ENCODE data around the gene HEBP2. TPM values are rescaled to one million over a fixed set of nuclear protein-coding genes. Genes with fewer than 3 reads are reported as not detected.

The HEBP2 gene
- total and polyA plus RNA-seq, 2 of the 13 experiments (the other 11 are each of a cell fraction or from before 2014, with no cell fraction given): 16.0 to 72.8 TPM

- no peak for TF ChIP-seq ZBTB44 (CRISPR knock-in tag; IDR thresholded peaks at IDR 0.05)
- no peak for TF ChIP-seq ZNF207 (IDR thresholded peaks at IDR 0.05; ENCODE audit: borderline replicate concordance)
- TF ChIP-seq FOXK1 (CRISPR knock-in tag; IDR thresholded peaks at IDR 0.05; ENCODE audit: borderline replicate concordance, low read depth): no peak
- TF ChIP-seq RBM22 (optimal IDR thresholded peaks at IDR 0.05; ENCODE audit: low read length): no peak
- TF ChIP-seq RORA (CRISPR knock-in tag; IDR thresholded peaks at IDR 0.05): no peak
- TF ChIP-seq, protein P1, sequence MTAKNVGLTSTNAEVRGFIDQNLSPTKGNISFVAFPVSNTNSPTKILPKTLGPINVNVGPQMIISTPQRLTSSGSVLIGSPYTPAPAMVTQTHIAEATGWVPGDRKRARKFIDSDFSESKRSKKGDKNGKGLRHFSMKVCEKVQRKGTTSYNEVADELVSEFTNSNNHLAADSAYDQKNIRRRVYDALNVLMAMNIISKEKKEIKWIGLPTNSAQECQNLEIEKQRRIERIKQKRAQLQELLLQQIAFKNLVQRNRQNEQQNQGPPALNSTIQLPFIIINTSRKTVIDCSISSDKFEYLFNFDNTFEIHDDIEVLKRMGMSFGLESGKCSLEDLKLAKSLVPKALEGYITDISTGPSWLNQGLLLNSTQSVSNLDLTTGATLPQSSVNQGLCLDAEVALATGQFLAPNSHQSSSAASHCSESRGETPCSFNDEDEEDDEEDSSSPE (CRISPR knock-in tag; IDR thresholded peaks at IDR 0.05): no peak
- TF ChIP-seq LBX2 (CRISPR knock-in tag; IDR thresholded peaks at IDR 0.05; ENCODE audit: borderline replicate concordance): peak; percentile 12; the same call in 1 of the 2 replicates
- TF ChIP-seq STAT5B (CRISPR knock-in tag; IDR thresholded peaks at IDR 0.05): no peak
- no peak; the same call in 1 of the 2 replicates for TF ChIP-seq ZNF737 (CRISPR knock-in tag; IDR thresholded peaks at IDR 0.05; ENCODE audit: borderline replicate concordance)
- no peak for TF ChIP-seq MAFG (CRISPR knock-in tag; IDR thresholded peaks at IDR 0.05)
- TF ChIP-seq ZBTB3 (CRISPR knock-in tag; IDR thresholded peaks at IDR 0.05; ENCODE audit: borderline replicate concordance, low read depth): no peak
- TF ChIP-seq ZNF646 (CRISPR knock-in tag; IDR thresholded peaks at IDR 0.05): no peak
- no peak for TF ChIP-seq KDM5A (IDR thresholded peaks at IDR 0.05; ENCODE audit: borderline replicate concordance, low read length)
- TF ChIP-seq, protein P2, sequence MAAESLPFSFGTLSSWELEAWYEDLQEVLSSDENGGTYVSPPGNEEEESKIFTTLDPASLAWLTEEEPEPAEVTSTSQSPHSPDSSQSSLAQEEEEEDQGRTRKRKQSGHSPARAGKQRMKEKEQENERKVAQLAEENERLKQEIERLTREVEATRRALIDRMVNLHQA (CRISPR knock-in tag; IDR thresholded peaks at IDR 0.05): no peak
- no peak for TF ChIP-seq AKAP8 (CRISPR knock-in tag; IDR thresholded peaks at IDR 0.05)
- no peak for TF ChIP-seq ZNF614 (CRISPR knock-in tag; IDR thresholded peaks at IDR 0.05; ENCODE audit: borderline replicate concordance)
- no peak; the same call in 1 of the 2 replicates for TF ChIP-seq UBTF (CRISPR knock-in tag; IDR thresholded peaks at IDR 0.05)
Measured at GRCh38 chr6:138403324-138403800, 661 bp upstream of the HEBP2 start (continued).
